Inflammatory macrophage (primary cell): ENCODE measurements around the gene LKAAEAR1.
A peak's percentile ranks its signal among the peaks of the same experiment; 100 is the strongest.
"Not testable (repeated sequence)": the region's sequence is repeated elsewhere in the genome, so short reads cannot be mapped to it uniquely, and the experiment has no call there.

Experiments
- DNase-seq, 2 donors: peaks; one replicate each; pipeline ENCODE4 v3.0.0-alpha.2; 2020 to 2022

Gene LKAAEAR1

GRCh38 chr20:64096535-64096934 is 12.3 kb upstream of the LKAAEAR1 start:
- DNase-seq = no peak

- no peak for DNase-seq
Observed at GRCh38 chr20:64095927-64096326, 11.7 kb upstream of the LKAAEAR1 start.

- DNase-seq = no peak
Observed at GRCh38 chr20:64095455-64095854, 11.3 kb upstream of the LKAAEAR1 start.

GRCh38 chr20:64093013-64093503 is 8.9 kb upstream of the LKAAEAR1 start:
- DNase-seq = no peak

GRCh38 chr20:64092258-64093012 is 8.2 kb upstream of the LKAAEAR1 start:
- no peak for DNase-seq

DNA sequence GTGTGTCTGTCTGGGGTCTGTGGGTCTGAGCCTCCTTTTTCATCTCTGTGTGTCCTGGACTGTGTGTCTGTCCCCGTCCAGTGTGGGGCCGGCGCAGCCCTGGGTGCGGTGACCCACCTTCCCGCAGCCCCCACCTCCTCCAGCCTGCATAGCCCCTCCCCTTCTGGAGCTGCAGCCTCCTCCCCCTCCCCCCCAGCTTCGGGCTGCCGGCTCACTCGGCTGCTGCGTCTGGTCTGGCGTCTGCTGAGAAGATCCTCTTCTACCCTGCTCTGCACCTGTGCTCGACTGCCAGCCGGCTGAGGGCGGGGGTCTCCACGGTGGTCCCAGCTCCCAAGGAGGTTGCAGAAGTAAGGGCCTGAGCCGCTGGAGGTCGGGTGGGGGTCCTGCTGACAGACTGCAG is 7.6 kb upstream of the LKAAEAR1 start:
- no peak for DNase-seq

GRCh38 chr20:64091340-64091739 is 7.1 kb upstream of the LKAAEAR1 start:
- DNase-seq = no peak

DNA sequence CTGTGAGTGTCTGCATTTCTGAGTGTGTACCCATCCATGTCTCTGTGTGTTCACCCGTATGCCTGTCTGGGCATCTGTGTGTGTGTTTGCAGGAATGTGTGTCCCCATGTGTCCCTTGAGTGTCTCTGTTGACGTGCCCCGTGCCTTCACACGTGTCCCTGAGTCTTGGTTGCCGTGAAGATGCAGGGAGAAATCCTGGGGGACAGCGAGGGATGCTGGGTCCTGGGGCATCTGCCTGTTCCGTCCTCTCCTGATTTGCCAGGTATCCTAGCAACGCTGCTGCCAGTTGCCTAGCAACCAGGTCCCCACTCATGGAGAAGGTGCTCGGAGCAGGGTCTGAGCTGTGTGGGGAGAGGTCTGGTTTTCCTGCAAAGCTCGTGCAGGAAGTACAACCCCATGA is 6.0 kb upstream of the LKAAEAR1 start:
- DNase-seq = no peak

- not testable (repeated sequence) for DNase-seq
Observed at GRCh38 chr20:64088586-64088985, 4.4 kb upstream of the LKAAEAR1 start.

- not testable (repeated sequence) for DNase-seq
Observed at GRCh38 chr20:64087226-64087825, 3.1 kb upstream of the LKAAEAR1 start.

DNA sequence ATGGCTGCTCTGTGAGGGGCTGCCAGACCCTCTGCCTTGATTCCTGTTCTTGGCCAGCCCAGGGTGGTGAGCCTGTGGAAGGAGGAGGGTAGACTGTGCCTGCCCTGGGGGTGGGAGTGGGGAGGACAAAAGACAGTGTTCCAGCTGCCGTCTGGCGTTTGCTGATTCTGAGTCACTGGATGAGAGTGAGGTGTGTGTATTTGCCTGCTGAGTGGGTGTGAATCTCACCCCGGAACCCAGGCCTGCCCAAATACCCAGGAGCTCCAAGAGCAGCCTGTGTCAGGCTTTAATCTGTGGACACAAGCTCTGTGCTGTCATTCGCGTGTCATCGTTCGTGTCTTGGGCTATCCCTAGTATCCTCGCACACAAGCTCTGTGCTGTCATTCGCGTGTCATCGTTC is 2.6 kb upstream of the LKAAEAR1 start:
- no peak for DNase-seq

DNA sequence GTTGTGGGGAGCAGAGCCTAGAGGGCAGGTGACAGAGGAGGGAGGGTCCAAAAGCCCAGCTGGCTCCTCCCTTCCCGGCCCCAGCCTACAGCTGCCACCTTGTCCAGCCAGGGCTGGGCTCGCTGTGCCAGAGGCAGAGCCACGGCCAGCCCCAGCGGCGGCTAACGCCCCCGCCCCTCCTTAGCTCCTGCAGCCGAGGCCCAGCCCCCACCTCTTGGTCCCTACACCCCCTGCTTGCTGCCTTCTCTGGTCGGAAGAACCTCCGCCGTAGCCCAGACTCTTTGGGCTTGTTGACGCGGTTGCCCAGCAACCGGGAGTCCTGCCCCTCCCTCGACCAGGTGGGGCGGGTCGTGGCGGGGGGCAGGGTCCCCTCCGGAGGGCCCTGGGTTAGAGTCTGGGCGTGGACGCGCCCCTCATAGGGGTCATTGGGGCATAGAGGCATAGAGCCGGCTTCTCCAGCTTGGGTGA is 521 bp upstream of the LKAAEAR1 start:
- DNase-seq = no peak

DNA sequence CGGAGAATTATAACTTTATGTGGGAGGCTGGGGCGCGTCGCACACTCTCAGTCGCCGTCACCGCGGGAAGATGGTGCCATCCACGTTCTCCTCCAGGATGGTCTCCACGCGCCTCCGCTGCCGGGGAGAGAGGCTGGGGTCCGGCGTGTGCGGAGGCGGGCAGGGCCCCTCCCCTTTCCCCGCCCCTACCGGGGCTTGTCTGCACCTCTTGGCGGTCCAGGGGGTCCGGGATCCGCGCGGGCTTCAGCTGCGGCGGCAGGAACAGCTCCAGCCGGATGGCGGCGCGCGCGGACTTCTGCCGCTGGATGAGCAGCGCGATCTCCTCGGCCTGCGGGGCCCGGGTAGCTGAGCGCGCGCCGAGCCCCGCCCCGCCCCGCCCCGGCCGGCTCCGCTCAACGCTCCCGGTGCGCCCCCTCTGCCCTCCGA is 807 bp downstream of the LKAAEAR1 start:
- peak; percentile 48 to 73 for DNase-seq

- DNase-seq = peak in 1 of 2 donors; percentile 32
Observed at GRCh38 chr20:64082820-64083377, 1.3 kb downstream of the LKAAEAR1 start.

GRCh38 chr20:64082126-64082731 is 2.0 kb downstream of the LKAAEAR1 start:
- DNase-seq = no peak

- DNase-seq = no peak
Observed at GRCh38 chr20:64081624-64081964, 2.6 kb downstream of the LKAAEAR1 start.

GRCh38 chr20:64080813-64081623 is 3.2 kb downstream of the LKAAEAR1 start:
- DNase-seq = no peak

DNA sequence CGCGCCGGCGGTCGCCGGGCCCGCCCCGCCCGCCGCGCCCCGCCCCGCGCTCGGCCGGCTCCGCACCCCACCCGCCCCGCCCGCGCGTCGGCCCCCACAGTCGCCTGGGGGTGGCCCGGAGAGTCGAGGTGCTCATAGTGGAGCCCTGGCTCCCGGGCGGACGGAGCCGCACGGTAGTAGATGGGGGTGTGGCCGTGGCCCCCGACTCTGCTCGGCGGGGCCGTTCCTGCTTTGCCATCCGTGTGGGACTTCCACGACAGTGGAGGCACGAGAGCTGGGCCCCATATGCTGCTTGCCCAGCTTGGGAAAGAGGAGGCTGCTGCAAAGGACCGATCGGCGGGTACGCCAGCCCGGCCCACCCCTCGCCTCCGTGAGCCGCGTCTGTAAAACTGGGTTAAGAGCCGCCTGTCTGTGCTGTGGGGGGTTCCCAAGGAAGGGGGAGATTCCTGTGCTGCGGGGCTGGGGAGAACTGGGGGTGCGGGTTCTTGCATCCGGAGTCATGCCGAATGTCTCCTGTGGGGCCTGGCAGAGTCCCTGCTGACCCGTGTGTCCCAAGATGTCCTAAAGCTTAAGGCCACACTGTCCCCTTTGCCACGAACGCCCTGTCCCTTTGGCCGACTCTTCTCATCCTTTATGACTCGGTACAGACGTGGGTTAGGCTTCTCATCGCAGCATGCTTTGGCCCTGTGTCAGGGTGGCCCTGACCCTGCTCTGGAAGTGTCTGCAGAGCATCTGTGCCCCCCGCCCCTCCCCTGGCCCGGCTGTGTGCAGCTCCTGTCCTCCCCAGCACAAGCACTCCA is 4.0 kb downstream of the LKAAEAR1 start, which contains the start of gene OPRL1:
TSS of gene OPRL1 (plus strand) at position 70 of the 800 bp plus-strand sequence. CDS start 12,639 bp downstream, outside the sequence.
- DNase-seq = peak in 1 of 2 donors; percentile 41

- peak; percentile 94 to 97 for DNase-seq
Observed at GRCh38 chr20:64079273-64080012, 4.8 kb downstream of the LKAAEAR1 start, which contains the start of gene RGS19. RGS19 (minus strand) TSS chr20:64079518; CDS start chr20:64076886, 2,632 bp downstream.

- no peak for DNase-seq
Observed at GRCh38 chr20:64078934-64079272, 5.3 kb downstream of the LKAAEAR1 start.
